IMR-90 (cell line): ENCODE results near the gene CACNA2D3.

Experiments
- BHLHE40 ChIP-seq: fragments of 150-350 bp; IDR thresholded peaks from 2 replicates; pipeline ENCODE4 v1.6.1; 2016; ENCODE audit warnings: mild to moderate bottlenecking, low read depth, low read length
- CEBPB ChIP-seq: IDR thresholded peaks from 2 replicates; pipeline ENCODE4 v1.6.1; 2012; ENCODE audit warnings: low read depth, low read length, improper control_type of control experiment
- CTCF ChIP-seq: conservative IDR thresholded peaks from 2 replicates; pipeline ENCODE4 v1.5.1; 2012; ENCODE audit warnings: mild to moderate bottlenecking, low read depth, low read length, improper control_type of control experiment
- ELK1 ChIP-seq: fragments of 150-350 bp; IDR thresholded peaks from 2 replicates; pipeline ENCODE4 v1.6.1; 2016; ENCODE audit warnings: low read depth, mild to moderate bottlenecking, low read length, moderate library complexity, borderline replicate concordance
- FOS ChIP-seq: fragments of 150-350 bp; IDR thresholded peaks from 2 replicates; pipeline ENCODE4 v1.6.1; 2016; ENCODE audit warnings: low read depth, low read length
- MAFK ChIP-seq: IDR thresholded peaks from 2 replicates; pipeline ENCODE4 v1.6.1; 2012; ENCODE audit warnings: low read depth, low read length, improper control_type of control experiment
- MXI1 ChIP-seq: IDR thresholded peaks from 2 replicates; pipeline ENCODE4 v1.6.1; 2012; ENCODE audit warnings: low read depth, mild to moderate bottlenecking, low read length, moderate library complexity, borderline replicate concordance
- NFE2L2 ChIP-seq: fragments of 150-350 bp; IDR thresholded peaks from 2 replicates; pipeline ENCODE4 v1.6.1; 2016; ENCODE audit warnings: low read depth, mild to moderate bottlenecking, low read length
- POLR2A ChIP-seq: IDR thresholded peaks from 2 replicates; pipeline ENCODE4 v1.6.1; 2012; ENCODE audit warnings: mild to moderate bottlenecking, low read depth, low read length
- RAD21 ChIP-seq: IDR thresholded peaks from 2 replicates; pipeline ENCODE4 v1.6.1; 2012; ENCODE audit warnings: low read length, improper control_type of control experiment
- RCOR1 ChIP-seq: IDR thresholded peaks from 2 replicates; pipeline ENCODE4 v1.6.1; 2012; ENCODE audit warnings: mild to moderate bottlenecking, low read length, improper control_type of control experiment; ENCODE audit not compliant: insufficient replicate concordance
- RFX5 ChIP-seq: IDR thresholded peaks from 2 replicates; pipeline ENCODE4 v1.8.0; 2012; ENCODE audit warnings: low read depth, mild to moderate bottlenecking, low read length, moderate library complexity
- SMC3 ChIP-seq: fragments of 150-350 bp; IDR thresholded peaks from 2 replicates; pipeline ENCODE4 v1.6.1; 2016; ENCODE audit warnings: low read depth, mild to moderate bottlenecking, antibody characterized with exemption, low read length, moderate library complexity

- TF ChIP-seq FOS (no peak), POLR2A (no peak), CTCF (no peak), MXI1 (no peak), SMC3 (no peak), ELK1 (no peak), NFE2L2 (no peak), BHLHE40 (no peak), RAD21 (no peak), RFX5 (no peak), CEBPB (no peak), MAFK (no peak), RCOR1 (no peak)
These were observed 49.0 kb upstream of the CACNA2D3 start for GRCh38 chr3:54073386-54073785.
